CD4-positive, alpha-beta T cell (primary cell): ENCODE data around the gene PGD. TPM values are rescaled to one million over a fixed set of nuclear protein-coding genes. Genes with fewer than 3 reads are reported as not detected.

Experiments
- ATAC-seq: fragments of 200-7000 bp; cut with Tn5 transposase; one replicate; pipeline ENCODE4 v1.10.0; 2022; ENCODE audit warnings: mild to moderate bottlenecking; ENCODE audit not compliant: poor library complexity
- CTCF ChIA-PET: fragments of 350-600 bp; sonication (Branson Sonifier 250); formaldehyde crosslinking; loops from one replicate; lab custom pipeline; 2021; ENCODE audit warnings: antibody characterized with exemption, inconsistent platforms; lab: Charles Lee
- POLR2A ChIA-PET: fragments of 350-600 bp; sonication (Branson Sonifier 250); formaldehyde crosslinking; loops from one replicate; lab custom pipeline; 2021; ENCODE audit warnings: antibody characterized with exemption, inconsistent platforms; lab: Charles Lee
- DNase-seq, 14 experiments: peaks; one replicate each; pipeline ENCODE4 v3.0.0-alpha.2; 2013 to 2020; ENCODE audit warnings: mixed read lengths in 2 of 14
- H3K27ac ChIP-seq, 2 donors: one replicate each; pipeline versions ENCODE4 v1.5.1 to v1.7.0; 2013; ENCODE audit warnings: low read length in 2 of 2, low read depth in 1 of 2, mild to moderate bottlenecking in 1 of 2
- H3K27me3 ChIP-seq, 2 experiments: 1 replicate in 1 of 2; 2 replicates in 1 of 2; pipeline versions ENCODE4 v1.6.1 to v1.7.0; 2013; ENCODE audit warnings: low read length in 2 of 2, control low read depth in 1 of 2, mild to moderate bottlenecking in 1 of 2, moderate library complexity in 1 of 2; ENCODE audit not compliant: insufficient read depth in 2 of 2, control insufficient read depth in 1 of 2
- H3K36me3 ChIP-seq: one replicate; pipeline ENCODE4 v1.6.1; 2013; ENCODE audit warnings: low read length, control low read depth; ENCODE audit not compliant: insufficient read depth
- H3K4me1 ChIP-seq: one replicate; pipeline ENCODE4 v1.6.1; 2013; ENCODE audit warnings: low read length, control low read depth; ENCODE audit not compliant: insufficient read depth
- H3K4me3 ChIP-seq: one replicate; pipeline ENCODE4 v1.5.1; 2013; ENCODE audit warnings: mild to moderate bottlenecking, low read length, moderate library complexity
- H3K9me3 ChIP-seq, 2 experiments: 1 replicate in 1 of 2; 2 replicates in 1 of 2; pipeline versions ENCODE4 v1.6.1 to v1.7.0; 2013; ENCODE audit warnings: low read length in 2 of 2, mild to moderate bottlenecking in 2 of 2, control low read depth in 1 of 2, moderate library complexity in 1 of 2; ENCODE audit not compliant: control insufficient read depth in 1 of 2, insufficient read depth in 1 of 2
- H3K27ac Mint-ChIP-seq: one replicate; pipeline ENCODE4 v1.8.0; 2020; ENCODE audit warnings: mixed read lengths
- H3K27me3 Mint-ChIP-seq: one replicate; pipeline ENCODE4 v1.8.0; 2021; ENCODE audit warnings: mixed read lengths
- H3K36me3 Mint-ChIP-seq: one replicate; pipeline ENCODE4 v1.8.0; 2021; ENCODE audit warnings: low read depth, mixed read lengths
- H3K4me1 Mint-ChIP-seq: one replicate; pipeline ENCODE4 v1.8.0; 2021; ENCODE audit warnings: low read depth, mixed read lengths
- H3K4me3 Mint-ChIP-seq: one replicate; pipeline ENCODE4 v1.8.0; 2020; ENCODE audit warnings: mild to moderate bottlenecking, mixed read lengths
- H3K9me3 Mint-ChIP-seq: one replicate; pipeline ENCODE4 v1.8.0; 2020; ENCODE audit warnings: mixed read lengths
- intact Hi-C, 2 experiments: fragments of 100-400 bp; cut with DNase I in 1 of 2; cut with micrococcal nuclease in 1 of 2; formaldehyde crosslinking; loops; one replicate each; pipeline versions ENCODE4 v1.15.1 to v1.9.0; 2023 to 2025; cut with DNase I, micrococcal nuclease
- total RNA-seq, 174 experiments: library from RNA in 2 of 174; stranded (reverse) in 2 of 174; gene quantifications; one replicate each; pipeline ENCODE4 v1.2.3 and lab custom pipeline; 2021 to 2026
- TF ChIP-seq, protein P1 (sequence below): fragments of 200-600 bp; IDR thresholded peaks from one replicate; pipeline ENCODE4 v1.8.0; 2022; ENCODE audit warnings: antibody characterized with exemption, mild to moderate bottlenecking

Gene PGD
- total RNA-seq, 2 experiments from 2014 or later, result 16.7 to 17.4 TPM

DNA sequence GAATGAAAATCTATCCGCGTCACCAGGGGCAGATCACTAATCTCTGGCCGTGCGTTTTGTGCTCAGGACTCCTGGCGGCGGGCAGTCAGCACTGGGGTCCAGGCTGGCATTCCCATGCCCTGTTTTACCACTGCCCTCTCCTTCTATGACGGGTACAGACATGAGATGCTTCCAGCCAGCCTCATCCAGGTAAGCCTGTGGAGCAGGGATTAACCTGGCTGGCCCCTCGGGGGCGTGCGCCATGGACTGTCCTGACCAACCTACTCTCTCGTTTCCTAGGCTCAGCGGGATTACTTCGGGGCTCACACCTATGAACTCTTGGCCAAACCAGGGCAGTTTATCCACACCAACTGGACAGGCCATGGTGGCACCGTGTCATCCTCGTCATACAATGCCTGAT, 20.5 kb downstream of the PGD start:
- Mint-ChIP-seq H3K27me3 (no peaks in the 10 kb centered on the region), H3K9me3 (no peaks in the 10 kb centered on the region), H3K36me3 (peaks cover 61% of the 10 kb centered on the region), H3K4me1 (peaks cover 5% of the 10 kb centered on the region), H3K27ac (no peak overlapping the region), H3K4me3 (no peak overlapping the region)
- TF ChIP-seq, protein P1, sequence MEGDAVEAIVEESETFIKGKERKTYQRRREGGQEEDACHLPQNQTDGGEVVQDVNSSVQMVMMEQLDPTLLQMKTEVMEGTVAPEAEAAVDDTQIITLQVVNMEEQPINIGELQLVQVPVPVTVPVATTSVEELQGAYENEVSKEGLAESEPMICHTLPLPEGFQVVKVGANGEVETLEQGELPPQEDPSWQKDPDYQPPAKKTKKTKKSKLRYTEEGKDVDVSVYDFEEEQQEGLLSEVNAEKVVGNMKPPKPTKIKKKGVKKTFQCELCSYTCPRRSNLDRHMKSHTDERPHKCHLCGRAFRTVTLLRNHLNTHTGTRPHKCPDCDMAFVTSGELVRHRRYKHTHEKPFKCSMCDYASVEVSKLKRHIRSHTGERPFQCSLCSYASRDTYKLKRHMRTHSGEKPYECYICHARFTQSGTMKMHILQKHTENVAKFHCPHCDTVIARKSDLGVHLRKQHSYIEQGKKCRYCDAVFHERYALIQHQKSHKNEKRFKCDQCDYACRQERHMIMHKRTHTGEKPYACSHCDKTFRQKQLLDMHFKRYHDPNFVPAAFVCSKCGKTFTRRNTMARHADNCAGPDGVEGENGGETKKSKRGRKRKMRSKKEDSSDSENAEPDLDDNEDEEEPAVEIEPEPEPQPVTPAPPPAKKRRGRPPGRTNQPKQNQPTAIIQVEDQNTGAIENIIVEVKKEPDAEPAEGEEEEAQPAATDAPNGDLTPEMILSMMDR, result no peak
- Histone ChIP-seq H3K4me3 (no peak overlapping the region), H3K27ac (no peak overlapping the region), H3K4me1 (peaks cover 6% of the 10 kb centered on the region), H3K27me3 (no peaks in the 10 kb centered on the region), H3K9me3 (no peaks in the 10 kb centered on the region), H3K36me3 (peaks cover 31% of the 10 kb centered on the region)
- ChIA-PET POLR2A (no interaction called here), CTCF (no interaction called here)
- intact Hi-C loops, result no loop called here
- DNase-seq (no peak), ATAC-seq (no peak)

GRCh38 chr1:10421637-10422036, 22.8 kb downstream of the PGD start:
- Mint-ChIP-seq H3K4me3 (no peak overlapping the region), H3K36me3 (peaks cover 41% of the 10 kb centered on the region), H3K27ac (no peak overlapping the region), H3K9me3 (no peaks in the 10 kb centered on the region), H3K27me3 (no peaks in the 10 kb centered on the region), H3K4me1 (no peaks in the 10 kb centered on the region)
- CTCF ChIA-PET, result no interaction called here
- DNase-seq, result no peak
- H3K9me3 ChIP-seq, result no peaks in the 10 kb centered on the region
- H3K4me1 ChIP-seq, result no peaks in the 10 kb centered on the region
- no peaks in the 10 kb centered on the region for H3K27me3 ChIP-seq
- intact Hi-C loops, result no loop called here
- no peak overlapping the region for H3K4me3 ChIP-seq
- no peak for ATAC-seq
- H3K36me3 ChIP-seq, result peaks cover 27% of the 10 kb centered on the region
- H3K27ac ChIP-seq, result no peak overlapping the region
- TF ChIP-seq, protein P1, result no peak
- POLR2A ChIA-PET, result no interaction called here

GRCh38 chr1:10424034-10424433, 25.2 kb downstream of the PGD start:
- Mint-ChIP-seq H3K4me1 (peaks cover 5% of the 10 kb centered on the region), H3K36me3 (peaks cover 20% of the 10 kb centered on the region), H3K27ac (no peak overlapping the region), H3K9me3 (no peaks in the 10 kb centered on the region), H3K4me3 (no peak overlapping the region), H3K27me3 (no peaks in the 10 kb centered on the region)
- ChIA-PET CTCF (no interaction called here), POLR2A (no interaction called here)
- H3K4me3 ChIP-seq, result no peak overlapping the region
- H3K27me3 ChIP-seq, result no peaks in the 10 kb centered on the region
- ATAC-seq (no peak), DNase-seq (no peak)
- H3K9me3 ChIP-seq, result no peaks in the 10 kb centered on the region
- H3K4me1 ChIP-seq, result peaks cover 9% of the 10 kb centered on the region
- no peak overlapping the region for H3K27ac ChIP-seq
- TF ChIP-seq, protein P1, result no peak
- peaks cover 11% of the 10 kb centered on the region for H3K36me3 ChIP-seq
- intact Hi-C loops, result no loop called here
